WTC11 (cell line): ENCODE data around the gene PSMD5. TPM values are rescaled to one million over a fixed set of nuclear protein-coding genes. Genes with fewer than 3 reads are reported as not detected.

Experiments used
- ATAC-seq: fragments of 200-7000 bp; cut with Tn5 transposase; 2 replicates; pipeline ENCODE4 v1.10.0; 2021; ENCODE audit warnings: mild to moderate bottlenecking, moderate library complexity
- CTCF ChIA-PET: fragments of 300-600 bp; sonication (Branson Sonifier 250); formaldehyde crosslinking; loops from one replicate; lab custom pipeline; 2021; ENCODE audit warnings: antibody characterized with exemption; lab: Charles Lee
- POLR2A ChIA-PET: fragments of 350-600 bp; sonication (Branson Sonifier 250); formaldehyde crosslinking; loops from one replicate; lab custom pipeline; 2021; ENCODE audit warnings: antibody characterized with exemption; lab: Charles Lee
- DNase-seq: peaks from one replicate; pipeline ENCODE4 v3.0.0; 2021; ENCODE audit warnings: low spot score
- H3K27ac Mint-ChIP-seq: 2 replicates; pipeline ENCODE4 v1.8.0; 2021; ENCODE audit warnings: mixed read lengths
- H3K27me3 Mint-ChIP-seq: 2 replicates; pipeline ENCODE4 v1.8.0; 2021; ENCODE audit warnings: low read depth, mild to moderate bottlenecking, moderate library complexity, mixed read lengths
- H3K36me3 Mint-ChIP-seq: 2 replicates; pipeline ENCODE4 v1.8.0; 2021; ENCODE audit warnings: mixed read lengths
- H3K4me1 Mint-ChIP-seq: 2 replicates; pipeline ENCODE4 v1.8.0; 2022; ENCODE audit warnings: mixed read lengths
- H3K4me3 Mint-ChIP-seq: 2 replicates; pipeline ENCODE4 v1.8.0; 2021; ENCODE audit warnings: mild to moderate bottlenecking, moderate library complexity, mixed read lengths
- H3K9me3 Mint-ChIP-seq: 2 replicates; pipeline ENCODE4 v1.8.0; 2021; ENCODE audit warnings: mixed read lengths
- ATF1 ChIP-seq: sonication (generic); formaldehyde crosslinking; IDR thresholded peaks from 2 replicates; pipeline ENCODE4 v1.8.1; 2023; ENCODE audit warnings: mild to moderate bottlenecking, moderate library complexity, missing genetic modification reagents
- CTCF ChIP-seq: fragments of 200-600 bp; IDR thresholded peaks from 2 replicates; pipeline ENCODE4 v1.8.0; 2022; ENCODE audit warnings: antibody characterized with exemption
- ELF4 ChIP-seq: sonication (generic); formaldehyde crosslinking; IDR thresholded peaks from 2 replicates; pipeline ENCODE4 v1.8.1; 2022; ENCODE audit warnings: low read depth, mild to moderate bottlenecking, moderate library complexity, missing genetic modification reagents
- ERG ChIP-seq: fragments of 250-450 bp; sonication (Bioruptor Pico); IDR thresholded peaks from 2 replicates; pipeline ENCODE4 v1.8.0; 2021; ENCODE audit warnings: mild to moderate bottlenecking
- FOXJ3 ChIP-seq: sonication (generic); formaldehyde crosslinking; IDR thresholded peaks from 2 replicates; pipeline ENCODE4 v1.9.0; 2021; ENCODE audit warnings: missing genetic modification reagents, mild to moderate bottlenecking, borderline replicate concordance
- FOXK1 ChIP-seq: sonication (generic); formaldehyde crosslinking; IDR thresholded peaks from 2 replicates; pipeline ENCODE4 v1.8.0; 2022; ENCODE audit warnings: mild to moderate bottlenecking, moderate library complexity, missing genetic modification reagents
- GABPB1 ChIP-seq: sonication (generic); formaldehyde crosslinking; IDR thresholded peaks from 2 replicates; pipeline ENCODE4 v1.8.1; 2023; ENCODE audit warnings: mild to moderate bottlenecking, missing genetic modification reagents
- GTF2I ChIP-seq: fragments of 250-450 bp; sonication (Bioruptor Pico); conservative IDR thresholded peaks from 2 replicates; pipeline ENCODE4 v1.4.0; 2021; ENCODE audit warnings: mild to moderate bottlenecking
- IRF2 ChIP-seq: sonication (generic); formaldehyde crosslinking; IDR thresholded peaks from 2 replicates; pipeline ENCODE4 v1.8.0; 2022; ENCODE audit warnings: low read depth, missing genetic modification reagents, borderline replicate concordance
- KAT7 ChIP-seq: sonication (generic); formaldehyde crosslinking; IDR thresholded peaks from 2 replicates; pipeline ENCODE4 v1.8.1; 2023; ENCODE audit warnings: missing genetic modification reagents, mild to moderate bottlenecking, borderline replicate concordance
- MXD4 ChIP-seq: fragments of 250-450 bp; sonication (Bioruptor Pico); IDR thresholded peaks from 2 replicates; pipeline ENCODE4 v1.8.0; 2021; ENCODE audit warnings: mild to moderate bottlenecking, moderate library complexity, borderline replicate concordance
- NFYB ChIP-seq: sonication (generic); formaldehyde crosslinking; conservative IDR thresholded peaks from 2 replicates; pipeline ENCODE4 v1.8.0; 2022; ENCODE audit warnings: low read depth, missing genetic modification reagents
- NR1H2 ChIP-seq: sonication (generic); formaldehyde crosslinking; IDR thresholded peaks from 2 replicates; pipeline ENCODE4 v1.9.0; 2021; ENCODE audit warnings: mild to moderate bottlenecking, moderate library complexity, missing genetic modification reagents
- NR2C2 ChIP-seq: sonication (generic); formaldehyde crosslinking; IDR thresholded peaks from 2 replicates; pipeline ENCODE4 v1.8.0; 2022; ENCODE audit warnings: mild to moderate bottlenecking, missing genetic modification reagents
- PRRX2 ChIP-seq: fragments of 250-450 bp; sonication (Bioruptor Pico); IDR thresholded peaks from 2 replicates; pipeline ENCODE4 v1.8.0; 2021; ENCODE audit warnings: mild to moderate bottlenecking
- SMAD4 ChIP-seq: sonication (generic); formaldehyde crosslinking; IDR thresholded peaks from 2 replicates; pipeline ENCODE4 v1.8.0; 2022; ENCODE audit warnings: mild to moderate bottlenecking, missing genetic modification reagents
- SOX15 ChIP-seq: fragments of 250-450 bp; sonication (Bioruptor Pico); IDR thresholded peaks from 2 replicates; pipeline ENCODE4 v1.9.0; 2021; ENCODE audit warnings: mild to moderate bottlenecking
- TCF7 ChIP-seq: sonication (generic); formaldehyde crosslinking; IDR thresholded peaks from 2 replicates; pipeline ENCODE4 v1.8.0; 2022; ENCODE audit warnings: mild to moderate bottlenecking, low read depth, missing genetic modification reagents, moderate library complexity
- TP53 ChIP-seq: sonication (generic); formaldehyde crosslinking; IDR thresholded peaks from 2 replicates; pipeline ENCODE4 v1.8.1; 2023; ENCODE audit warnings: mild to moderate bottlenecking, missing genetic modification reagents
- ZNF138 ChIP-seq: sonication (generic); formaldehyde crosslinking; conservative IDR thresholded peaks from 2 replicates; pipeline ENCODE4 v1.8.1; 2022; ENCODE audit warnings: mild to moderate bottlenecking, moderate library complexity, missing genetic modification reagents
- total RNA-seq: library from RNA; stranded (reverse); gene quantifications from 3 replicates; pipeline ENCODE4 v1.2.3, GENCODE V29; 2021
- TF ChIP-seq, protein P1 (sequence below): sonication (generic); formaldehyde crosslinking; IDR thresholded peaks from 2 replicates; pipeline ENCODE4 v1.8.1; 2022; ENCODE audit warnings: missing genetic modification reagents, borderline replicate concordance
- TF ChIP-seq, protein P2 (sequence below): sonication (generic); formaldehyde crosslinking; conservative IDR thresholded peaks from 2 replicates; pipeline ENCODE4 v1.8.1; 2023; ENCODE audit warnings: mild to moderate bottlenecking, low read depth, missing genetic modification reagents, moderate library complexity
- TF ChIP-seq, protein P3 (sequence below): sonication (generic); formaldehyde crosslinking; IDR thresholded peaks from 2 replicates; pipeline ENCODE4 v1.8.1; 2022; ENCODE audit warnings: low read depth, mild to moderate bottlenecking, moderate library complexity, missing genetic modification reagents, borderline replicate concordance
- TF ChIP-seq, protein P4 (sequence below): fragments of 250-450 bp; sonication (Bioruptor Pico); IDR thresholded peaks from 2 replicates; pipeline ENCODE4 v1.9.0; 2021; ENCODE audit warnings: mild to moderate bottlenecking, borderline replicate concordance

Gene PSMD5
- total RNA-seq, 1 experiment from 2014 or later, result 61.1 TPM

- no peak for TF ChIP-seq ZNF138 (CRISPR knock-in tag)
- TF ChIP-seq, protein P1, sequence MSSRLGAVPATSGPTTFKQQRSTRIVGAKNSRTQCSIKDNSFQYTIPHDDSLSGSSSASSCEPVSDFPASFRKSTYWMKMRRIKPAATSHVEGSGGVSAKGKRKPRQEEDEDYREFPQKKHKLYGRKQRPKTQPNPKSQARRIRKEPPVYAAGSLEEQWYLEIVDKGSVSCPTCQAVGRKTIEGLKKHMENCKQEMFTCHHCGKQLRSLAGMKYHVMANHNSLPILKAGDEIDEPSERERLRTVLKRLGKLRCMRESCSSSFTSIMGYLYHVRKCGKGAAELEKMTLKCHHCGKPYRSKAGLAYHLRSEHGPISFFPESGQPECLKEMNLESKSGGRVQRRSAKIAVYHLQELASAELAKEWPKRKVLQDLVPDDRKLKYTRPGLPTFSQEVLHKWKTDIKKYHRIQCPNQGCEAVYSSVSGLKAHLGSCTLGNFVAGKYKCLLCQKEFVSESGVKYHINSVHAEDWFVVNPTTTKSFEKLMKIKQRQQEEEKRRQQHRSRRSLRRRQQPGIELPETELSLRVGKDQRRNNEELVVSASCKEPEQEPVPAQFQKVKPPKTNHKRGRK (CRISPR knock-in tag), result no peak
- no peak for TF ChIP-seq GABPB1
- no peak for TF ChIP-seq ELF4 (CRISPR knock-in tag)
- TF ChIP-seq FOXK1, result no peak
- TF ChIP-seq NR2C2, result no peak
- TF ChIP-seq, protein P2, sequence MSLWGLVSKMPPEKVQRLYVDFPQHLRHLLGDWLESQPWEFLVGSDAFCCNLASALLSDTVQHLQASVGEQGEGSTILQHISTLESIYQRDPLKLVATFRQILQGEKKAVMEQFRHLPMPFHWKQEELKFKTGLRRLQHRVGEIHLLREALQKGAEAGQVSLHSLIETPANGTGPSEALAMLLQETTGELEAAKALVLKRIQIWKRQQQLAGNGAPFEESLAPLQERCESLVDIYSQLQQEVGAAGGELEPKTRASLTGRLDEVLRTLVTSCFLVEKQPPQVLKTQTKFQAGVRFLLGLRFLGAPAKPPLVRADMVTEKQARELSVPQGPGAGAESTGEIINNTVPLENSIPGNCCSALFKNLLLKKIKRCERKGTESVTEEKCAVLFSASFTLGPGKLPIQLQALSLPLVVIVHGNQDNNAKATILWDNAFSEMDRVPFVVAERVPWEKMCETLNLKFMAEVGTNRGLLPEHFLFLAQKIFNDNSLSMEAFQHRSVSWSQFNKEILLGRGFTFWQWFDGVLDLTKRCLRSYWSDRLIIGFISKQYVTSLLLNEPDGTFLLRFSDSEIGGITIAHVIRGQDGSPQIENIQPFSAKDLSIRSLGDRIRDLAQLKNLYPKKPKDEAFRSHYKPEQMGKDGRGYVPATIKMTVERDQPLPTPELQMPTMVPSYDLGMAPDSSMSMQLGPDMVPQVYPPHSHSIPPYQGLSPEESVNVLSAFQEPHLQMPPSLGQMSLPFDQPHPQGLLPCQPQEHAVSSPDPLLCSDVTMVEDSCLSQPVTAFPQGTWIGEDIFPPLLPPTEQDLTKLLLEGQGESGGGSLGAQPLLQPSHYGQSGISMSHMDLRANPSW (CRISPR knock-in tag), result no peak
- TF ChIP-seq ERG (CRISPR knock-in tag), result no peak
- TF ChIP-seq SMAD4, result no peak
- TF ChIP-seq CTCF, result no peak
- no peak for TF ChIP-seq MXD4
- no peak for TF ChIP-seq ATF1
- TF ChIP-seq, all 79 proteins: peak for 0
These were observed 36.7 kb upstream of the PSMD5 start (continued) for GRCh38 chr9:120879446-120879845.

- no peaks in the 10 kb centered on the region for H3K9me3 Mint-ChIP-seq
- DNase-seq, result no peak
- H3K4me3 Mint-ChIP-seq, result peak overlapping the region; percentile 76
- H3K27me3 Mint-ChIP-seq, result peaks cover 12% of the 10 kb centered on the region
- ChIA-PET CTCF (interaction anchor here (1.0 kb wide), 1 partner anchor 12 kb away, joined by 3 read pairs; no protein-coding TSS in a partner anchor), POLR2A (interaction anchor here (0.6 to 1.2 kb wide), 2 partner anchors 10 to 165 kb away, joined by 3 read pairs; no protein-coding TSS in a partner anchor)
- peak; percentile 13 for ATAC-seq
- H3K4me1 Mint-ChIP-seq, result peaks cover 45% of the 10 kb centered on the region
- H3K36me3 Mint-ChIP-seq, result no peaks in the 10 kb centered on the region
- H3K27ac Mint-ChIP-seq, result no peak overlapping the region
- no peak for TF ChIP-seq SOX15 (CRISPR knock-in tag)
- no peak for TF ChIP-seq TP53 (CRISPR knock-in tag)
- TF ChIP-seq, protein P3, sequence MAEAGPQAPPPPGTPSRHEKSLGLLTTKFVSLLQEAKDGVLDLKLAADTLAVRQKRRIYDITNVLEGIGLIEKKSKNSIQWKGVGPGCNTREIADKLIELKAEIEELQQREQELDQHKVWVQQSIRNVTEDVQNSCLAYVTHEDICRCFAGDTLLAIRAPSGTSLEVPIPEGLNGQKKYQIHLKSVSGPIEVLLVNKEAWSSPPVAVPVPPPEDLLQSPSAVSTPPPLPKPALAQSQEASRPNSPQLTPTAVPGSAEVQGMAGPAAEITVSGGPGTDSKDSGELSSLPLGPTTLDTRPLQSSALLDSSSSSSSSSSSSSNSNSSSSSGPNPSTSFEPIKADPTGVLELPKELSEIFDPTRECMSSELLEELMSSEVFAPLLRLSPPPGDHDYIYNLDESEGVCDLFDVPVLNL, result no peak
- TF ChIP-seq NFYB, result no peak
- TF ChIP-seq, protein P4, sequence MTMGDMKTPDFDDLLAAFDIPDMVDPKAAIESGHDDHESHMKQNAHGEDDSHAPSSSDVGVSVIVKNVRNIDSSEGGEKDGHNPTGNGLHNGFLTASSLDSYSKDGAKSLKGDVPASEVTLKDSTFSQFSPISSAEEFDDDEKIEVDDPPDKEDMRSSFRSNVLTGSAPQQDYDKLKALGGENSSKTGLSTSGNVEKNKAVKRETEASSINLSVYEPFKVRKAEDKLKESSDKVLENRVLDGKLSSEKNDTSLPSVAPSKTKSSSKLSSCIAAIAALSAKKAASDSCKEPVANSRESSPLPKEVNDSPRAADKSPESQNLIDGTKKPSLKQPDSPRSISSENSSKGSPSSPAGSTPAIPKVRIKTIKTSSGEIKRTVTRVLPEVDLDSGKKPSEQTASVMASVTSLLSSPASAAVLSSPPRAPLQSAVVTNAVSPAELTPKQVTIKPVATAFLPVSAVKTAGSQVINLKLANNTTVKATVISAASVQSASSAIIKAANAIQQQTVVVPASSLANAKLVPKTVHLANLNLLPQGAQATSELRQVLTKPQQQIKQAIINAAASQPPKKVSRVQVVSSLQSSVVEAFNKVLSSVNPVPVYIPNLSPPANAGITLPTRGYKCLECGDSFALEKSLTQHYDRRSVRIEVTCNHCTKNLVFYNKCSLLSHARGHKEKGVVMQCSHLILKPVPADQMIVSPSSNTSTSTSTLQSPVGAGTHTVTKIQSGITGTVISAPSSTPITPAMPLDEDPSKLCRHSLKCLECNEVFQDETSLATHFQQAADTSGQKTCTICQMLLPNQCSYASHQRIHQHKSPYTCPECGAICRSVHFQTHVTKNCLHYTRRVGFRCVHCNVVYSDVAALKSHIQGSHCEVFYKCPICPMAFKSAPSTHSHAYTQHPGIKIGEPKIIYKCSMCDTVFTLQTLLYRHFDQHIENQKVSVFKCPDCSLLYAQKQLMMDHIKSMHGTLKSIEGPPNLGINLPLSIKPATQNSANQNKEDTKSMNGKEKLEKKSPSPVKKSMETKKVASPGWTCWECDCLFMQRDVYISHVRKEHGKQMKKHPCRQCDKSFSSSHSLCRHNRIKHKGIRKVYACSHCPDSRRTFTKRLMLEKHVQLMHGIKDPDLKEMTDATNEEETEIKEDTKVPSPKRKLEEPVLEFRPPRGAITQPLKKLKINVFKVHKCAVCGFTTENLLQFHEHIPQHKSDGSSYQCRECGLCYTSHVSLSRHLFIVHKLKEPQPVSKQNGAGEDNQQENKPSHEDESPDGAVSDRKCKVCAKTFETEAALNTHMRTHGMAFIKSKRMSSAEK, result no peak
- no peak for TF ChIP-seq IRF2 (CRISPR knock-in tag)
- no peak for TF ChIP-seq KAT7 (CRISPR knock-in tag)
- TF ChIP-seq TCF7 (CRISPR knock-in tag), result no peak
- TF ChIP-seq MXD4, result no peak
- no peak for TF ChIP-seq FOXJ3
- TF ChIP-seq GTF2I (CRISPR knock-in tag), result no peak
- TF ChIP-seq PRRX2, result no peak
- no peak for TF ChIP-seq NR1H2
These were observed 35.7 kb upstream of the PSMD5 start for GRCh38 chr9:120878188-120879130.
